ENCODE results near the gene SLC5A10.

SLC5A10 gene

GRCh38 chr17:18968345-18968744 lies 16.4 kb downstream of the SLC5A10 start:
- Histone ChIP-seq H3K9me2 (ENCODE audit: low read depth, low read length) (no peaks in the 10 kb centered on the region), H3K27me3 (ENCODE audit: insufficient read depth, low read length) (no peaks in the 10 kb centered on the region), H2AFZ (ENCODE audit: low read length) (no peak overlapping the region), H3K36me3 (ENCODE audit: insufficient read depth, low read length) (no peaks in the 10 kb centered on the region), H3F3A (ENCODE audit: insufficient read depth, low read length) (no peaks in the 10 kb centered on the region), H4K20me1 (ENCODE audit: insufficient read depth, low read length) (no peaks in the 10 kb centered on the region), H3K9me3 (ENCODE audit: low read length) (no peaks in the 10 kb centered on the region), H3K4me2 (ENCODE audit: low read length) (no peak overlapping the region), H3K4me3 (ENCODE audit: low read depth, low read length, poor library complexity, severe bottlenecking) (no peak overlapping the region), H3K4me1 (ENCODE audit: insufficient read depth, low read length, severe bottlenecking) (no peaks in the 10 kb centered on the region), H3K9ac (ENCODE audit: low read length) (no peak overlapping the region), H3K79me2 (ENCODE audit: insufficient read depth, low read length) (no peaks in the 10 kb centered on the region), H3K27ac (ENCODE audit: low read depth, low read length, poor library complexity, severe bottlenecking) (no peak overlapping the region)
- TF ChIP-seq EZH2 (IDR thresholded peaks at IDR 0.05; ENCODE audit: borderline replicate concordance, low read length) (no peak), CTCF (IDR thresholded peaks at IDR 0.05; ENCODE audit: low read length) (no peak)

GRCh38 chr17:18968945-18969887 lies 17.3 kb downstream of the SLC5A10 start:
- no peak overlapping the region for H3K4me2 ChIP-seq (ENCODE audit: low read length)
- H3K4me1 ChIP-seq (ENCODE audit: insufficient read depth, low read length, severe bottlenecking) = no peaks in the 10 kb centered on the region
- no peaks in the 10 kb centered on the region for H4K20me1 ChIP-seq (ENCODE audit: insufficient read depth, low read length)
- no peak overlapping the region for H3K27ac ChIP-seq (ENCODE audit: low read depth, low read length, poor library complexity, severe bottlenecking)
- no peaks in the 10 kb centered on the region for H3K79me2 ChIP-seq (ENCODE audit: insufficient read depth, low read length)
- H3K36me3 ChIP-seq (ENCODE audit: insufficient read depth, low read length) = no peaks in the 10 kb centered on the region
- no peaks in the 10 kb centered on the region for H3K27me3 ChIP-seq (ENCODE audit: insufficient read depth, low read length)
- no peaks in the 10 kb centered on the region for H3K9me3 ChIP-seq (ENCODE audit: low read length)
- TF ChIP-seq CTCF (IDR thresholded peaks at IDR 0.05; ENCODE audit: low read length) = no peak
- TF ChIP-seq EZH2 (IDR thresholded peaks at IDR 0.05; ENCODE audit: borderline replicate concordance, low read length) = no peak
- no peak overlapping the region for H3K4me3 ChIP-seq (ENCODE audit: low read depth, low read length, poor library complexity, severe bottlenecking)
- H3F3A ChIP-seq (ENCODE audit: insufficient read depth, low read length) = no peaks in the 10 kb centered on the region
- H3K9ac ChIP-seq (ENCODE audit: low read length) = no peak overlapping the region
- H3K9me2 ChIP-seq (ENCODE audit: low read depth, low read length) = no peaks in the 10 kb centered on the region
- H2AFZ ChIP-seq (ENCODE audit: low read length) = no peak overlapping the region

GRCh38 chr17:18970582-18971480 lies 18.9 kb downstream of the SLC5A10 start:
- TF ChIP-seq CTCF (IDR thresholded peaks at IDR 0.05; ENCODE audit: low read length) (no peak), EZH2 (IDR thresholded peaks at IDR 0.05; ENCODE audit: borderline replicate concordance, low read length) (no peak)
- Histone ChIP-seq H4K20me1 (ENCODE audit: insufficient read depth, low read length) (no peaks in the 10 kb centered on the region), H2AFZ (ENCODE audit: low read length) (no peak overlapping the region), H3K9ac (ENCODE audit: low read length) (no peak overlapping the region), H3K4me2 (ENCODE audit: low read length) (no peak overlapping the region), H3F3A (ENCODE audit: insufficient read depth, low read length) (no peaks in the 10 kb centered on the region), H3K27ac (ENCODE audit: low read depth, low read length, poor library complexity, severe bottlenecking) (no peak overlapping the region), H3K4me1 (ENCODE audit: insufficient read depth, low read length, severe bottlenecking) (no peaks in the 10 kb centered on the region), H3K27me3 (ENCODE audit: insufficient read depth, low read length) (no peaks in the 10 kb centered on the region), H3K36me3 (ENCODE audit: insufficient read depth, low read length) (no peaks in the 10 kb centered on the region), H3K9me2 (ENCODE audit: low read depth, low read length) (no peaks in the 10 kb centered on the region), H3K79me2 (ENCODE audit: insufficient read depth, low read length) (no peaks in the 10 kb centered on the region), H3K4me3 (ENCODE audit: low read depth, low read length, poor library complexity, severe bottlenecking) (no peak overlapping the region), H3K9me3 (ENCODE audit: low read length) (no peaks in the 10 kb centered on the region)
